HG03025 (cell line): ENCODE measurements around the gene PFN3.

Experiments
- ATAC-seq: cut with Tn5 transposase; IDR thresholded peaks from one replicate; pipeline ENCODE4 v1.9.1; 2021; ENCODE audit warnings: mild to moderate bottlenecking, moderate library complexity; ENCODE audit not compliant: unreplicated experiment, low FRiP score

PFN3 gene

GRCh38 chr5:177399997-177400868 is at the start of gene PFN3:
PFN3 (minus strand) TSS chr5:177400661; CDS start chr5:177400576, 85 bp downstream.
- no peak for ATAC-seq

GRCh38 chr5:177449140-177450061 is 48.9 kb upstream of the PFN3 start:
- no peak for ATAC-seq

GRCh38 chr5:177448244-177448950 is 47.9 kb upstream of the PFN3 start:
- no peak for ATAC-seq

- ATAC-seq, result no peak
Measured at GRCh38 chr5:177447611-177448243, 47.3 kb upstream of the PFN3 start.

GRCh38 chr5:177447066-177447610 is 46.7 kb upstream of the PFN3 start:
- ATAC-seq, result peak; percentile 12

- peak; percentile 44 for ATAC-seq
Measured at GRCh38 chr5:177446200-177447065, 46.0 kb upstream of the PFN3 start, which contains the start of gene PRR7. PRR7 (plus strand) TSS chr5:177446814; CDS start chr5:177455068, 8,254 bp downstream.

- ATAC-seq, result no peak
Measured at GRCh38 chr5:177445917-177446199, 45.4 kb upstream of the PFN3 start.

- no peak for ATAC-seq
Measured at GRCh38 chr5:177445052-177445916, 44.8 kb upstream of the PFN3 start.

- no peak for ATAC-seq
Measured at GRCh38 chr5:177444106-177445051, 43.9 kb upstream of the PFN3 start.

- ATAC-seq, result no peak
Measured at GRCh38 chr5:177443144-177443983, 42.9 kb upstream of the PFN3 start.

GRCh38 chr5:177442066-177442826 is 41.8 kb upstream of the PFN3 start:
- ATAC-seq, result no peak

- no peak for ATAC-seq
Measured at GRCh38 chr5:177440990-177441780, 40.7 kb upstream of the PFN3 start.

- ATAC-seq, result no peak
Measured at GRCh38 chr5:177440211-177440989, 39.9 kb upstream of the PFN3 start.

- no peak for ATAC-seq
Measured at GRCh38 chr5:177439518-177440053, 39.1 kb upstream of the PFN3 start.
